H9 (cell line): ENCODE measurements around the gene CHURC1. TPM values are rescaled to one million over a fixed set of nuclear protein-coding genes. Genes with fewer than 3 reads are reported as not detected.

Source experiments
- DNase-seq: peaks from one replicate; pipeline ENCODE4 v3.0.0-alpha.2; 2017
- H2AFZ ChIP-seq: one replicate; pipeline ENCODE4 v1.6.1; 2013; ENCODE audit warnings: mild to moderate bottlenecking, low read length, control low read depth, moderate library complexity
- H2AK5ac ChIP-seq: 2 replicates; pipeline ENCODE4 v1.6.1; 2013; ENCODE audit warnings: low read length, control low read depth, mixed read lengths; ENCODE audit not compliant: insufficient read length
- H2BK120ac ChIP-seq: one replicate; pipeline ENCODE4 v1.6.1; 2013; ENCODE audit warnings: low read depth, mild to moderate bottlenecking, low read length, control low read depth, inconsistent platforms; ENCODE audit not compliant: poor library complexity, severe bottlenecking
- H2BK12ac ChIP-seq: 2 replicates; pipeline ENCODE4 v1.6.1; 2013; ENCODE audit warnings: low read length, control low read depth, mixed read lengths, low read depth; ENCODE audit not compliant: insufficient read length
- H2BK15ac ChIP-seq: 2 replicates; pipeline ENCODE4 v1.6.1; 2013; ENCODE audit warnings: low read depth, low read length, control low read depth
- H2BK20ac ChIP-seq: one replicate; pipeline ENCODE4 v1.6.1; 2013; ENCODE audit warnings: low read depth, mild to moderate bottlenecking, low read length, control low read depth, inconsistent platforms; ENCODE audit not compliant: poor library complexity, severe bottlenecking
- H2BK5ac ChIP-seq: 2 replicates; pipeline ENCODE4 v1.6.1; 2013; ENCODE audit warnings: low read length, control low read depth, mixed read lengths; ENCODE audit not compliant: insufficient read length
- H3K14ac ChIP-seq: 2 replicates; pipeline ENCODE4 v1.6.1; 2013; ENCODE audit warnings: low read length, control low read depth; ENCODE audit not compliant: insufficient read depth
- H3K18ac ChIP-seq: 2 replicates; pipeline ENCODE4 v1.6.1; 2013; ENCODE audit warnings: low read depth, mild to moderate bottlenecking, mixed read lengths, low read length, control low read depth; ENCODE audit not compliant: insufficient read length
- H3K23ac ChIP-seq: 2 replicates; pipeline ENCODE4 v1.6.1; 2013; ENCODE audit warnings: low read length, control low read depth, mixed read lengths, low read depth; ENCODE audit not compliant: insufficient read length
- H3K23me2 ChIP-seq: 2 replicates; pipeline ENCODE4 v1.6.1; 2013; ENCODE audit warnings: low read depth, mild to moderate bottlenecking, mixed read lengths, low read length, control low read depth; ENCODE audit not compliant: insufficient read length, poor library complexity, severe bottlenecking
- H3K27ac ChIP-seq: 2 replicates; pipeline ENCODE4 v1.5.1; 2013; ENCODE audit warnings: low read length, control low read depth, mixed read lengths, low read depth; ENCODE audit not compliant: insufficient read length
- H3K27me3 ChIP-seq: 2 replicates; pipeline ENCODE4 v1.6.1; 2013; ENCODE audit warnings: low read length, control low read depth, inconsistent platforms; ENCODE audit not compliant: insufficient read depth
- H3K4ac ChIP-seq: 2 replicates; pipeline ENCODE4 v1.6.1; 2013; ENCODE audit warnings: low read depth, mild to moderate bottlenecking, control low read depth, inconsistent platforms, low read length, moderate library complexity
- H3K4me1 ChIP-seq: 2 replicates; pipeline ENCODE4 v1.6.1; 2013; ENCODE audit warnings: low read length, control low read depth, inconsistent platforms; ENCODE audit not compliant: insufficient read depth
- H3K4me2 ChIP-seq: 2 replicates; pipeline ENCODE4 v1.6.1; 2013; ENCODE audit warnings: low read length, control low read depth, mixed read lengths; ENCODE audit not compliant: insufficient read length, insufficient read depth
- H3K56ac ChIP-seq: 2 replicates; pipeline ENCODE4 v1.6.1; 2013; ENCODE audit warnings: low read depth, mild to moderate bottlenecking, mixed read lengths, low read length, control low read depth; ENCODE audit not compliant: insufficient read length
- H3K79me1 ChIP-seq: 2 replicates; pipeline ENCODE4 v1.6.1; 2013; ENCODE audit warnings: low read depth, mild to moderate bottlenecking, moderate library complexity, low read length, control low read depth, inconsistent platforms; ENCODE audit not compliant: insufficient read depth, poor library complexity, severe bottlenecking
- H3K79me2 ChIP-seq: 2 replicates; pipeline ENCODE4 v1.6.1; 2013; ENCODE audit warnings: low read length, control low read depth, inconsistent platforms; ENCODE audit not compliant: insufficient read depth
- H3K9ac ChIP-seq: 2 replicates; pipeline ENCODE4 v1.6.1; 2013; ENCODE audit warnings: low read length, control low read depth, mixed read lengths; ENCODE audit not compliant: insufficient read length; ENCODE audit errors: extremely low read depth
- H3K9me3 ChIP-seq: one replicate; pipeline ENCODE4 v1.6.1; 2013; ENCODE audit warnings: low read depth, low read length, inconsistent platforms; ENCODE audit not compliant: control insufficient read depth
- H3T11ph ChIP-seq: one replicate; pipeline ENCODE4 v1.6.1; 2013; ENCODE audit warnings: mild to moderate bottlenecking, low read length, control low read depth, inconsistent platforms
- H4K20me1 ChIP-seq: one replicate; pipeline ENCODE4 v1.6.1; 2013; ENCODE audit not compliant: control insufficient read depth, insufficient read length, insufficient read depth
- H4K5ac ChIP-seq: 2 replicates; pipeline ENCODE4 v1.6.1; 2013; ENCODE audit warnings: low read depth, mild to moderate bottlenecking, mixed read lengths, low read length, control low read depth; ENCODE audit not compliant: insufficient read length
- H4K8ac ChIP-seq: replicated peaks from 2 replicates; pipeline ENCODE4 v1.6.1; 2013; ENCODE audit warnings: low read length, control low read depth, mixed read lengths, low read depth; ENCODE audit not compliant: insufficient read length
- H4K91ac ChIP-seq: 2 replicates; pipeline ENCODE4 v1.6.1; 2013; ENCODE audit warnings: low read depth, mild to moderate bottlenecking, moderate library complexity, mixed read lengths, low read length, control low read depth; ENCODE audit not compliant: insufficient read length
- H3K27ac Mint-ChIP-seq, 3 experiments: 2 replicates in 2 of 3; 3 replicates in 1 of 3; pipeline ENCODE4 v1.8.0; 2020 to 2021; ENCODE audit warnings: mixed read lengths in 3 of 3, mild to moderate bottlenecking in 1 of 3, moderate library complexity in 1 of 3
- H3K27me3 Mint-ChIP-seq: 2 replicates; pipeline ENCODE4 v1.8.0; 2021; ENCODE audit warnings: low read depth, mild to moderate bottlenecking, moderate library complexity, mixed read lengths
- H3K36me3 Mint-ChIP-seq, 3 experiments: 2 replicates in 2 of 3; 3 replicates in 1 of 3; pipeline ENCODE4 v1.8.0; 2020 to 2021; ENCODE audit warnings: low read depth in 3 of 3, mixed read lengths in 3 of 3; ENCODE audit not compliant: insufficient read depth in 1 of 3
- H3K4me1 Mint-ChIP-seq, 2 experiments: 2 replicates each; pipeline ENCODE4 v1.8.0; 2020; ENCODE audit warnings: mixed read lengths in 2 of 2
- H3K4me3 Mint-ChIP-seq, 2 experiments: 2 replicates in 1 of 2; 3 replicates in 1 of 2; pipeline ENCODE4 v1.8.0; 2020 to 2021; ENCODE audit warnings: mild to moderate bottlenecking in 2 of 2, mixed read lengths in 2 of 2, moderate library complexity in 1 of 2
- H3K9me3 Mint-ChIP-seq, 2 experiments: 2 replicates in 1 of 2; 3 replicates in 1 of 2; pipeline ENCODE4 v1.8.0; 2020; ENCODE audit warnings: mild to moderate bottlenecking in 2 of 2, mixed read lengths in 2 of 2, moderate library complexity in 1 of 2
- CTCF ChIP-seq: fragments of 200-600 bp; sonication (generic); conservative IDR thresholded peaks from 3 replicates; pipeline ENCODE4 v1.8.0; 2021; ENCODE audit warnings: antibody characterized with exemption, mild to moderate bottlenecking
- WGBS: extraction: QIAGEN DNeasy Blood & Tissue Kit; methylation state at CpG from one replicate; pipeline ENCODE4 v1.1.7; 2013; ENCODE audit warnings: missing lambda C conversion rate, low lambda C conversion rate, mixed read lengths; ENCODE audit not compliant: insufficient read length; ENCODE audit errors: extremely low coverage; 5-methylcytosine and 5-hydroxymethylcytosine counted together
- total RNA-seq: library from RNA; stranded (reverse); gene quantifications from 2 replicates; pipeline ENCODE4 v1.2.1, GENCODE V29; 2021

The CHURC1 gene
- total RNA-seq, 1 experiment from 2014 or later, result 58.7 TPM

DNA sequence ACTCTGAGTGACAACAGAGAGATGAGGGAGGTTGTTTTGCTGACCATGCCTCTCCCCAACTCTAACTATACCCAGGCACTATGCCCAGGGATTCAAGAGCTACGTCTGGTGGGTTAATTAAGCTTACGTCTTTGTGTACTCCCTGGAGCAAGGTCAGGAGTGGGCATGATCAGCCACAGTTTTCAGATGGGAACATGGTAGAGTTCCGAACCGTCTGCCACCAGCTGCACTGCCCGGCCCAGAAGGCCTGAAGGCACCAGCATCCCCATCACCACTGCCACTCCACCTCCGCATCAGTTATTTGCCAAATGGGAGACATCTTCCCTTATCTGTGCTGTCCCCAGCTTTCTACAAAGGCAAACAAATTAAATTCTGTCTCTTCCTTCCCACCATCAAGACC lies 39.4 kb downstream of the CHURC1 start:
- Histone ChIP-seq H4K20me1 (no peaks in the 10 kb centered on the region), H3K56ac (no peak overlapping the region), H3K27ac (no peak overlapping the region), H3K9ac (no peak overlapping the region), H2BK5ac (no peak overlapping the region), H3T11ph (no peak overlapping the region), H3K79me1 (no peaks in the 10 kb centered on the region), H2BK20ac (no peak overlapping the region), H2AK5ac (no peak overlapping the region), H2AFZ (no peak overlapping the region), H3K23me2 (no peaks in the 10 kb centered on the region), H3K4me1 (peaks cover 14% of the 10 kb centered on the region; the same call in 1 of the 2 replicates), H3K23ac (no peak overlapping the region), H3K27me3 (no peaks in the 10 kb centered on the region), H4K91ac (no peak overlapping the region), H2BK120ac (no peak overlapping the region), H4K8ac (no peak overlapping the region), H3K4ac (no peak overlapping the region), H2BK12ac (no peak overlapping the region), H3K14ac (no peak overlapping the region), H3K4me2 (no peak overlapping the region), H4K5ac (no peak overlapping the region), H3K18ac (no peak overlapping the region), H3K9me3 (no peaks in the 10 kb centered on the region), H2BK15ac (no peak overlapping the region), H3K79me2 (no peaks in the 10 kb centered on the region)
- Mint-ChIP-seq H3K36me3 (peaks cover 5 to 38% (median 29%) of the 10 kb centered on the region in 3 experiments), H3K4me1 (peaks cover 39 to 47% of the 10 kb centered on the region in 2 experiments), H3K9me3 (no peaks in the 10 kb centered on the region; a peak in 2 of 5 replicates), H3K4me3 (no peak overlapping the region), H3K27ac (peak overlapping the region in 1 of 3 experiments; percentile 59; a peak in 2 of 7 replicates), H3K27me3 (no peaks in the 10 kb centered on the region)
- WGBS, result no CpG with 5 or more reads among the region's 6 CpGs
- no peak for TF ChIP-seq CTCF
- no peak for DNase-seq
